HG03460 (cell line): Measurements from ENCODE around the gene USP34.
"Not testable (repeated sequence)": the region's sequence is repeated elsewhere in the genome, so short reads cannot be mapped to it uniquely, and the experiment has no call there.

Source experiments
- ATAC-seq: cut with Tn5 transposase; IDR thresholded peaks from one replicate; pipeline ENCODE4 v1.9.1; 2021; ENCODE audit not compliant: unreplicated experiment

USP34 gene

GRCh38 chr2:61431345-61431744 lies 39.5 kb downstream of the USP34 start:
- no peak for ATAC-seq

- ATAC-seq, result peak; percentile 66
Observed at GRCh38 chr2:61426267-61426897, 44.5 kb downstream of the USP34 start.

GRCh38 chr2:61425605-61426155 lies 45.2 kb downstream of the USP34 start:
- ATAC-seq, result no peak

GRCh38 chr2:61423714-61424113 lies 47.2 kb downstream of the USP34 start:
- ATAC-seq, result no peak

- no peak for ATAC-seq
Observed at GRCh38 chr2:61421611-61422010, 49.3 kb downstream of the USP34 start.

- ATAC-seq, result no peak
Observed at GRCh38 chr2:61420991-61421544, 49.8 kb downstream of the USP34 start.

GRCh38 chr2:61419570-61419969 lies 51.3 kb downstream of the USP34 start:
- ATAC-seq, result no peak

GRCh38 chr2:61419129-61419528 lies 51.8 kb downstream of the USP34 start:
- ATAC-seq, result no peak

- ATAC-seq, result no peak
Observed at GRCh38 chr2:61416871-61417645, 53.8 kb downstream of the USP34 start.

GRCh38 chr2:61415265-61415664 lies 55.6 kb downstream of the USP34 start:
- no peak for ATAC-seq

GRCh38 chr2:61414674-61415073 lies 56.2 kb downstream of the USP34 start:
- no peak for ATAC-seq

GRCh38 chr2:61411109-61411508 lies 59.8 kb downstream of the USP34 start:
- ATAC-seq, result no peak

- no peak for ATAC-seq
Observed at GRCh38 chr2:61410185-61410584, 60.7 kb downstream of the USP34 start.

GRCh38 chr2:61405813-61406212 lies 65.1 kb downstream of the USP34 start:
- no peak for ATAC-seq

GRCh38 chr2:61404438-61404837 lies 66.4 kb downstream of the USP34 start:
- ATAC-seq, result no peak

GRCh38 chr2:61398413-61398812 lies 72.5 kb downstream of the USP34 start:
- ATAC-seq, result no peak

GRCh38 chr2:61396005-61396404 lies 74.9 kb downstream of the USP34 start:
- no peak for ATAC-seq

GRCh38 chr2:61387588-61387987 lies 83.3 kb downstream of the USP34 start:
- ATAC-seq, result not testable (repeated sequence)

- not testable (repeated sequence) for ATAC-seq
Observed at GRCh38 chr2:61380882-61381197, 90.0 kb downstream of the USP34 start.

- ATAC-seq, result no peak
Observed at GRCh38 chr2:61380056-61380881, 90.6 kb downstream of the USP34 start.

GRCh38 chr2:61379521-61379920 lies 91.4 kb downstream of the USP34 start:
- no peak for ATAC-seq
